CD4-positive, alpha-beta memory T cell (primary cell): ENCODE results near the gene LRRN3. TPM values are rescaled to one million over a fixed set of nuclear protein-coding genes. Genes with fewer than 3 reads are reported as not detected.

Experiments
- CTCF ChIA-PET: fragments of 350-600 bp; sonication (Branson Sonifier 250); formaldehyde crosslinking; loops from one replicate; lab custom pipeline; 2021; ENCODE audit warnings: inconsistent platforms; ENCODE audit not compliant: partially characterized antibody; lab: Charles Lee
- POLR2A ChIA-PET: fragments of 350-600 bp; sonication (Branson Sonifier 250); formaldehyde crosslinking; loops from one replicate; lab custom pipeline; 2021; ENCODE audit not compliant: partially characterized antibody; lab: Charles Lee
- DNase-seq, 5 donors: peaks; one replicate each; pipeline versions ENCODE4 v3.0.0 to v3.0.0-alpha.2; 2020 to 2022; ENCODE audit warnings: mixed read lengths in 1 of 5
- H3K27ac ChIP-seq: one replicate; pipeline ENCODE4 v1.7.0; 2013; ENCODE audit warnings: low read depth, low read length
- H3K27me3 ChIP-seq: 2 replicates; pipeline ENCODE4 v1.7.0; 2013; ENCODE audit warnings: mild to moderate bottlenecking, low read length, moderate library complexity; ENCODE audit not compliant: insufficient read depth
- H3K36me3 ChIP-seq: 2 replicates; pipeline ENCODE4 v1.7.0; 2013; ENCODE audit warnings: mild to moderate bottlenecking, low read length, moderate library complexity; ENCODE audit not compliant: insufficient read depth
- H3K4me1 ChIP-seq: 2 replicates; pipeline ENCODE4 v1.7.0; 2013; ENCODE audit warnings: mild to moderate bottlenecking, low read length, moderate library complexity; ENCODE audit not compliant: insufficient read depth
- H3K4me3 ChIP-seq, 2 donors: one replicate each; pipeline ENCODE4 v1.7.0; 2013; ENCODE audit warnings: low read length in 2 of 2, mild to moderate bottlenecking in 1 of 2
- H3K9me3 ChIP-seq, 2 donors: one replicate each; pipeline ENCODE4 v1.7.0; 2013; ENCODE audit warnings: low read length in 2 of 2, control low read depth in 1 of 2; ENCODE audit not compliant: control insufficient read depth in 1 of 2
- H3K27ac Mint-ChIP-seq, 7 donors: one replicate each; pipeline ENCODE4 v1.8.0; 2020 to 2021; ENCODE audit warnings: mixed read lengths in 7 of 7, mild to moderate bottlenecking in 6 of 7, inconsistent platforms in 3 of 7, moderate library complexity in 3 of 7
- H3K27me3 Mint-ChIP-seq, 2 donors: one replicate each; pipeline ENCODE4 v1.8.0; 2020 to 2021; ENCODE audit warnings: mixed read lengths in 2 of 2
- H3K36me3 Mint-ChIP-seq, 2 donors: one replicate each; pipeline ENCODE4 v1.8.0; 2020 to 2021; ENCODE audit warnings: mixed read lengths in 2 of 2, inconsistent platforms in 1 of 2, mild to moderate bottlenecking in 1 of 2
- H3K4me1 Mint-ChIP-seq, 4 donors: one replicate each; pipeline ENCODE4 v1.8.0; 2020 to 2021; ENCODE audit warnings: mixed read lengths in 4 of 4, mild to moderate bottlenecking in 1 of 4
- H3K4me3 Mint-ChIP-seq, 8 donors: one replicate each; pipeline ENCODE4 v1.8.0; 2020 to 2021; ENCODE audit warnings: mixed read lengths in 8 of 8, mild to moderate bottlenecking in 7 of 8, moderate library complexity in 6 of 8, inconsistent platforms in 3 of 8
- H3K9me3 Mint-ChIP-seq, 8 donors: one replicate each; pipeline ENCODE4 v1.8.0; 2020 to 2021; ENCODE audit warnings: mixed read lengths in 8 of 8, mild to moderate bottlenecking in 5 of 8, inconsistent platforms in 3 of 8, moderate library complexity in 1 of 8
- intact Hi-C: fragments of 100-400 bp; cut with micrococcal nuclease; formaldehyde crosslinking; loops from one replicate; pipeline ENCODE4 v1.15.1; 2023
- polyA plus RNA-seq, 2 donors: library from polyadenylated mRNA; unstranded; fragments of 300-500 nt; fragmentation: Illumina TruSeq; gene quantifications; one replicate each; pipeline ENCODE4 v1.2.3, GENCODE V29; 2021
- total RNA-seq, 2 experiments: library from RNA; stranded (reverse); gene quantifications; one replicate each; pipeline ENCODE4 v1.2.3, GENCODE V29; 2021

LRRN3 gene
- 10 to 100 TPM; 41.5 to 42.7 TPM for total RNA-seq
- polyA plus RNA-seq = 10 to 100 TPM; 10.8 to 12.9 TPM

- Histone ChIP-seq H3K9me3 (no peaks in the 10 kb centered on the region), H3K27me3 (no peaks in the 10 kb centered on the region), H3K36me3 (no peaks in the 10 kb centered on the region), H3K27ac (no peak within 1 kb of the TSS), H3K4me3 (peak within 1 kb of the TSS; percentile 8 to 17), H3K4me1 (peaks cover 7% of the 10 kb centered on the region)
- intact Hi-C loops = loop anchor here (5.0 kb wide), 1 partner anchor 471 kb away; the partner anchor contains the start of gene IMMP2L
- DNase-seq = peak in 1 of 5 donors; percentile 18
- H3K4me3 Mint-ChIP-seq = peak within 1 kb of the TSS; percentile 70 to 88 (median 85)
- H3K9me3 Mint-ChIP-seq = no peaks in the 10 kb centered on the region
- H3K27ac Mint-ChIP-seq = peak within 1 kb of the TSS; percentile 17 to 87 (median 60)
- CTCF ChIA-PET = interaction anchor here (0.7 to 1.2 kb wide), 5 partner anchors 14 to 355 kb away, joined by 3 to 5 read pairs (median 4); no protein-coding TSS in a partner anchor
- no peaks in the 10 kb centered on the region for H3K36me3 Mint-ChIP-seq
- POLR2A ChIA-PET = interaction anchor here (0.6 to 4.6 kb wide), 3 partner anchors 7 to 471 kb away, joined by 3 to 23 read pairs (median 4); partner anchors contain the start of gene IMMP2L
- peaks cover 4 to 11% (median 6%) of the 10 kb centered on the region in 4 donors for H3K4me1 Mint-ChIP-seq
- H3K27me3 Mint-ChIP-seq = no peaks in the 10 kb centered on the region
Measured at GRCh38 chr7:111090846-111091245, at the start of gene LRRN3. Gene LRRN3 (plus strand): TSS chr7:111091127. CDS start chr7:111122773, 31,646 bp downstream.

GRCh38 chr7:111041577-111041976, 49.4 kb upstream of the LRRN3 start:
- Histone ChIP-seq H3K36me3 (no peaks in the 10 kb centered on the region), H3K27me3 (no peaks in the 10 kb centered on the region), H3K4me1 (no peaks in the 10 kb centered on the region), H3K4me3 (no peak overlapping the region), H3K9me3 (no peaks in the 10 kb centered on the region), H3K27ac (no peak overlapping the region)
- Mint-ChIP-seq H3K9me3 (no peaks in the 10 kb centered on the region), H3K36me3 (no peaks in the 10 kb centered on the region), H3K4me1 (no peaks in the 10 kb centered on the region), H3K4me3 (no peak overlapping the region), H3K27me3 (no peaks in the 10 kb centered on the region), H3K27ac (peak overlapping the region in 1 of 7 donors; percentile 0)
- intact Hi-C loops = no loop called here
- ChIA-PET POLR2A (no interaction called here), CTCF (no interaction called here)
- no peak for DNase-seq

GRCh38 chr7:111042842-111043241, 48.1 kb upstream of the LRRN3 start:
- H3K27me3 Mint-ChIP-seq = no peaks in the 10 kb centered on the region
- H3K9me3 Mint-ChIP-seq = no peaks in the 10 kb centered on the region
- no peak overlapping the region for H3K27ac Mint-ChIP-seq
- no peaks in the 10 kb centered on the region for H3K36me3 ChIP-seq
- no peaks in the 10 kb centered on the region for H3K36me3 Mint-ChIP-seq
- no peaks in the 10 kb centered on the region for H3K4me1 ChIP-seq
- DNase-seq = no peak
- no peak overlapping the region for H3K27ac ChIP-seq
- POLR2A ChIA-PET = interaction anchor here (0.6 to 1.1 kb wide), 2 partner anchors 13 to 197 kb away, joined by 3 read pairs; no protein-coding TSS in a partner anchor
- H3K4me3 Mint-ChIP-seq = no peak overlapping the region
- no peak overlapping the region for H3K4me3 ChIP-seq
- intact Hi-C loops = no loop called here
- no peaks in the 10 kb centered on the region for H3K9me3 ChIP-seq
- no peaks in the 10 kb centered on the region for H3K4me1 Mint-ChIP-seq
- CTCF ChIA-PET = interaction anchor here (1.1 kb wide), 1 partner anchor 10 kb away, joined by 4 read pairs; no protein-coding TSS in a partner anchor
- no peaks in the 10 kb centered on the region for H3K27me3 ChIP-seq

GRCh38 chr7:111043561-111043960, 47.4 kb upstream of the LRRN3 start:
- no peaks in the 10 kb centered on the region for H3K27me3 Mint-ChIP-seq
- no peak overlapping the region for H3K27ac ChIP-seq
- no peaks in the 10 kb centered on the region for H3K4me1 ChIP-seq
- no peak overlapping the region for H3K27ac Mint-ChIP-seq
- intact Hi-C loops = no loop called here
- ChIA-PET CTCF (no interaction called here), POLR2A (interaction anchor here (0.6 to 1.1 kb wide), 2 partner anchors 14 to 198 kb away, joined by 3 read pairs; no protein-coding TSS in a partner anchor)
- H3K36me3 Mint-ChIP-seq = no peaks in the 10 kb centered on the region
- no peak overlapping the region for H3K4me3 ChIP-seq
- no peak overlapping the region for H3K4me3 Mint-ChIP-seq
- DNase-seq = no peak
- H3K4me1 Mint-ChIP-seq = no peaks in the 10 kb centered on the region
- H3K36me3 ChIP-seq = no peaks in the 10 kb centered on the region
- no peaks in the 10 kb centered on the region for H3K9me3 ChIP-seq
- H3K27me3 ChIP-seq = no peaks in the 10 kb centered on the region
- no peaks in the 10 kb centered on the region for H3K9me3 Mint-ChIP-seq

GRCh38 chr7:111045449-111045848, 45.5 kb upstream of the LRRN3 start:
- POLR2A ChIA-PET = interaction anchor here (0.6 kb wide), 1 partner anchor 232 kb away, joined by 3 read pairs; no protein-coding TSS in a partner anchor
- H3K36me3 Mint-ChIP-seq = no peaks in the 10 kb centered on the region
- H3K9me3 ChIP-seq = no peaks in the 10 kb centered on the region
- H3K27me3 ChIP-seq = no peaks in the 10 kb centered on the region
- H3K4me1 ChIP-seq = no peaks in the 10 kb centered on the region
- no peaks in the 10 kb centered on the region for H3K27me3 Mint-ChIP-seq
- intact Hi-C loops = no loop called here
- H3K4me3 ChIP-seq = no peak overlapping the region
- no peaks in the 10 kb centered on the region for H3K9me3 Mint-ChIP-seq
- no peaks in the 10 kb centered on the region for H3K36me3 ChIP-seq
- H3K4me1 Mint-ChIP-seq = no peaks in the 10 kb centered on the region
- no peak overlapping the region for H3K27ac ChIP-seq
- no peak overlapping the region for H3K4me3 Mint-ChIP-seq
- H3K27ac Mint-ChIP-seq = no peak overlapping the region
- CTCF ChIA-PET = no interaction called here
- DNase-seq = no peak

GRCh38 chr7:111047595-111047994, 43.3 kb upstream of the LRRN3 start:
- ChIA-PET POLR2A (no interaction called here), CTCF (no interaction called here)
- H3K36me3 Mint-ChIP-seq = no peaks in the 10 kb centered on the region
- H3K27ac ChIP-seq = no peak overlapping the region
- H3K4me1 ChIP-seq = no peaks in the 10 kb centered on the region
- intact Hi-C loops = no loop called here
- no peaks in the 10 kb centered on the region for H3K27me3 Mint-ChIP-seq
- H3K27me3 ChIP-seq = no peaks in the 10 kb centered on the region
- DNase-seq = no peak
- no peaks in the 10 kb centered on the region for H3K9me3 ChIP-seq
- no peaks in the 10 kb centered on the region for H3K36me3 ChIP-seq
- H3K27ac Mint-ChIP-seq = no peak overlapping the region
- no peaks in the 10 kb centered on the region for H3K9me3 Mint-ChIP-seq
- H3K4me3 ChIP-seq = no peak overlapping the region
- no peaks in the 10 kb centered on the region for H3K4me1 Mint-ChIP-seq
- no peak overlapping the region for H3K4me3 Mint-ChIP-seq

GRCh38 chr7:111049971-111050680, 40.8 kb upstream of the LRRN3 start:
- DNase-seq = no peak
- Histone ChIP-seq H3K4me3 (no peak overlapping the region), H3K36me3 (no peaks in the 10 kb centered on the region), H3K9me3 (no peaks in the 10 kb centered on the region), H3K27ac (no peak overlapping the region), H3K27me3 (no peaks in the 10 kb centered on the region), H3K4me1 (no peaks in the 10 kb centered on the region)
- no peak overlapping the region for H3K4me3 Mint-ChIP-seq
- H3K36me3 Mint-ChIP-seq = no peaks in the 10 kb centered on the region
- H3K27me3 Mint-ChIP-seq = no peaks in the 10 kb centered on the region
- H3K9me3 Mint-ChIP-seq = no peaks in the 10 kb centered on the region
- H3K27ac Mint-ChIP-seq = no peak overlapping the region
- CTCF ChIA-PET = no interaction called here
- peaks cover 0 to 7% (median 4%) of the 10 kb centered on the region in 4 donors for H3K4me1 Mint-ChIP-seq
- POLR2A ChIA-PET = no interaction called here
- intact Hi-C loops = no loop called here
